CD4-positive, alpha-beta T cell treated with Interleukin-21 for 1 hour (primary cell): Measurements from ENCODE around the gene GRIP2.

ENCODE experiments used
- DNase-seq: peaks from one replicate; pipeline ENCODE4 v3.0.0-alpha.2; 2020

The GRIP2 gene

DNA sequence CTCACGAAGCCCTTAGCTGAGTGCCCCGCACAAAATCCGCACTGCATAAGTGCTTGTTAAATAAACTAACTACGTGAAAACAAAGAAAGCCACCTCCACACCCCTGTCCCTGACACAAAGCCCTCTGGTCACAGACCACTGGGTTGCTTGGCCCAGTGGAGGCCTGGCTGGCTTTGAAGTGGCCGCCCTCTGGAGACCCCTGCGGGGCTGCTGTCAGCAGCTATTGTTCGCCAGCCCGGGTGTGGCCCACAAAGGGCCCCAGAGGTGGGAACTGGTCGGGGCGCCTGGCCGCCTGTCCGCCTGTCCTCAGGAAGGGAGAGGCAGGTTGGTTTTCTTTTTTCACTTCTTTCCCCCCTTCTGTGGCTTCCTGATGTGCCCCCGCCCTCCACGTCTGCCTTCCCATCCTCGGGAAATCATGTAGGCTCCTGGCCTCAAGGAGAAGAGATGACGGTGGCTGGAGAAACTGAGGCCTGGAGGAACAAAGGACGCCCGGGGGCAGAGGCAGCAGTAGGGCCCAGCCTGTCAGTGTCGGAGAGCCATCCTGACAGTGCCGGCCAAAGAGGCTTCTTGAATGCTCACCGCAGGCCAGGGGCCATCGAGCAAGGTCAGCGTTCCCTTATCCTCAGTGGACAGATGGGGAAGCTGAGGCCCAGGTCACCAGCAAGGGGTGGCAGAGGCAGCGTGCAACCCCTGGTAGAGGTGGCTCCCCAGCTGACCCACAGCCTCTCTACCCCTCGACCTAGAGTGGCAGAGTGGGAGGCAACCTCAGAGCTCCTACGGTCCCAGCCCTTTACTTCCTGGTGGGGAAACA is 76.6 kb downstream of the GRIP2 start:
- DNase-seq, result no peak

DNA sequence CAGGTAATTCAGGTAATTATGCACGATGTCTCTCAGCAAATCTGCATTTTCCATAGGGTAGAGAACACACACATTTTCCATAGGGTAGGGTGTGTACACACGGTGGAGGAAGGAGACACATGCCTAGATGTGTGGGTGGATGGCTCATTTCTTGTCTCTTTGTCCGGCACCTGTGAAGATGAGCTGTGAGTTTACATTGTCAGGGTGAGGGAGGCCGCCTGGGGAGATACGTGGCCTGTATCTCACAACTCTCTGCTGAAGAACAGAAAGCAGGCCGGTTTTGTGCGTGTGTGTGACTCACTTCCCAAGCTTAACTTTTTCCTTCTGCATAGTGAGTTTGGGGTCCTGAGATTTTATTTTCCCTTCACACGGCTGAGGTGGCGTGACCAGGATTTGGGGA is 77.4 kb downstream of the GRIP2 start:
- no peak for DNase-seq

DNA sequence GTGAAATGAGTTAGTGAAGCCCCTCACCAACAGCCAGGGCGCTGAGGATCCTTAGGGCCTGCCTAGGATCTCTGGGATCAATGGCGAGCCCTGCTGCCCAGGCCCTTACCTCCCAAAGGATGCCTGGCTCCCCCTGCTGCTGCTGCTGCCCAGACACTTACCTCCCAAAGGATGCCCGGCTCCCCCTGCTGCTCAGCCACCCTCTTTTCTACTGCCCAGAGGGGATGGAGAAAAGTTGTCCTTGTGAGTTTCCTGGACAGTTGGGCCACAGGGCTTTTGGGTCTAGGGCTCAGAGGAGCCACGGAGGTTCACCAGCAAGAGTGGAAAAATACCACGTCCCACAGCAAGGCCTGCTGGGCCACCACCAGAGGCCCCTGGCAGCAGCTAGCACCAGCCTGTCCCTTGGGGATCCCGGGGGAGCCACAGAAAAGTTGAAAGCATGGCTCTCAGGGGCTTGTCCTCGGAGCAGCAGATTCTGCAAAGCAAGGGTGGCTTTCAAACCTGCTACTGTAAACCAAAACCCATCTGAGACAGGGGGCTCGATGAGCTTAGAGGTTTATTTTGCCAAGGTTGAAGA is 78.3 kb downstream of the GRIP2 start:
- DNase-seq, result peak; percentile 48

DNA sequence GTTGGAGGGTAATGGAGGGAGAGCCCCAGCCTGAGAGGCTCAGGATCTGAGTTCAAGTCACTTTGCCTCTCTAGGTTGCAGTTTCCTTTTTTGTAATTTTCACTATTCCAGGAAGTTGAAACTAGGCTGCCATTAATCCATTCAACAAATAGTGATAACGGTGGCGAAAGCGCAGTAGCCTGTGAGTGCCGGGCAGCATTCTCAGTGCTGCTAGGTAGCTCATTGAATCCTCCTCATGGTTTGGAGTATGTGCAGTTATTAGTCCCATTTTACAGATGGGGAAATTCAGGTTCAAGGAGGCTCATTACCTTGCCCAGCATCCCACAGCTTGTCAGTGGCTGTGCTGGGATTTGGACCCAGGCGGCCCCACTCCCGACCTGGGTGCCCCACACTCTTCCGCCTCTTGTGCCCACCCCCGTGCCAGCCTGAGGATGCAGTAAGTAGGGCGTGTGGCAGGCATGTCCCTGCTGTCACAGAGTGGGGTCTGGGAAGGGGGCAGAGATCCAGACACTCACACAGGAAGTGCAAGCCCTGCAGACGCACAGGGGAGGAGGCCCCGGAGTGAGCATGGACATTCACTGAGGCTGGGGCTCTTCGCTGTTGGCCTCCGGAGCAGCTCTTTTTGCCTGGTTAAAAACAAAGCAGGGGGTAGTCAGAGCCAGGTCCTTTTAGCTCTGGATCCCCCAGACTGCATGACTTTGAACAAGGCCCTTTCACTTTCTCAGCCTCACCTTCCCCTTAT is 79.0 kb downstream of the GRIP2 start:
- no peak for DNase-seq

DNA sequence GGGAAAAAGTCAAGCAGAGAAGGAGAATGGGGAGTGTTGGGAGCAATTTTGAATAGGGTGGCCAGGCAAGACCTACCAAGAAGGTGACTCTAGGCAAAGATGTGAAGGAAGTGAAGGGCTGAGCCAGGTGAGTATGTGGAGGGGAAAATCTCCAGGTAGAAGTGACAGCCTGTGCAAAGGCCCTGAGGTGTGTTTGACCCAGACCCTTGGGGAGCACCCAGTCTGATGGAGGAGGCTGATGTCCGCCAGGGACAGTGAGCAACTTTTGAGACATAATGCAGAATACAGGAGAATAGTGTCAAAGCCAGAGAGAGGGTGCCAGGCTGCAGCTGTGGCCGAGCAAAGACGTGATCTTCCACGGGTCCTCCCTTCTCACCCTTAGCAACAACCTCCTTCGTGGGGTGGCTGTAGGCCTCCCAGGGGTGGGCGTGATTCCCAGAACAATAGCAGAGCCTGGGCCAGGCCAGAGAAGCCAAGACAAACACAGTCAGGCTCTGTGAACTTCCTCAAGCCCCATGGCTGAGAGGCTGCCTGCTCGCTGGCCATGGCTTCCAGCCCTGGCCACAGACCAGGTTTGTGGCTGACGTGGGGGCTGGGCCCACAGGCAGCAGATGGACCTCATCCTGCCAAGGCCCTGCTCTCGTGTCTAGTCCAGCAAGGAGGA is 79.7 kb downstream of the GRIP2 start:
- DNase-seq, result no peak

DNA sequence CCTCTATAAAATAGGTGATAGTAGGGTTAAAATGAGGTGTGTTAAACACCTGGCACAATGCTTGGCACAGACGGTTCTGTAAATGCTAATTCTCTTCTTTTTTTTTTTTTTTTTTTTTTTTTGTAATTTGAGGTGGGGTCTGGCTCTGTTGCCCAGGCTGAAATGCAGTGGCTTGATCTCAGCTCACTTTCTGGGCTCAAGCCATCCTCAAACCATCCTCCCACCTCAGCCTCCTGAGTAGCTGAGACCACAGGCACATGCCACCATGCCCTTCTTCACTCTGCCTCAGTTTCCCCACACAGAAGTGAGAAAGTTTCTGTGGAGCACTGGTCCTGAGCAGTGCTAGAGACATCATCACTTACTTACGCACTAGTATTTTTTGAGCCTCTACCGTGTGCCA is 80.4 kb downstream of the GRIP2 start:
- no peak for DNase-seq

DNA sequence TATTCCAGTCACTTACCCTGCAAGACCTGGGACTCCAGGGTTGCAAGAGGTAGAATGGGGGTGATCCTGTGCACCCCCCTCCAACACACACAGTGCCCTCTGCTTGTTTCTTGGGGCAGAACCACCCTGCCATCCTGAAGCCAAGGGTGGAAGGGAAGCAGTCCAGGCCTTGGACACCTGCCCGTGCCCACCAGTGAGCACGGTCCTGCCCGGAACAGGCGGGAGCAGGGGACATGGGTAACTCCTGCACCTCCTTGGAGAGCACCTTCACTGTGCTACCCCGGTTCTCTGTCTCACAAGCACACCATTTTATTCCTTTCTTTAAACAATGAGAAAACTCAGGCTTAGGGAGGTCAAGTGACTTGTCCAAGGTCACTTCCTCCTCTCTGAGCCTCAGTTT is 80.8 kb downstream of the GRIP2 start:
- DNase-seq, result no peak

DNA sequence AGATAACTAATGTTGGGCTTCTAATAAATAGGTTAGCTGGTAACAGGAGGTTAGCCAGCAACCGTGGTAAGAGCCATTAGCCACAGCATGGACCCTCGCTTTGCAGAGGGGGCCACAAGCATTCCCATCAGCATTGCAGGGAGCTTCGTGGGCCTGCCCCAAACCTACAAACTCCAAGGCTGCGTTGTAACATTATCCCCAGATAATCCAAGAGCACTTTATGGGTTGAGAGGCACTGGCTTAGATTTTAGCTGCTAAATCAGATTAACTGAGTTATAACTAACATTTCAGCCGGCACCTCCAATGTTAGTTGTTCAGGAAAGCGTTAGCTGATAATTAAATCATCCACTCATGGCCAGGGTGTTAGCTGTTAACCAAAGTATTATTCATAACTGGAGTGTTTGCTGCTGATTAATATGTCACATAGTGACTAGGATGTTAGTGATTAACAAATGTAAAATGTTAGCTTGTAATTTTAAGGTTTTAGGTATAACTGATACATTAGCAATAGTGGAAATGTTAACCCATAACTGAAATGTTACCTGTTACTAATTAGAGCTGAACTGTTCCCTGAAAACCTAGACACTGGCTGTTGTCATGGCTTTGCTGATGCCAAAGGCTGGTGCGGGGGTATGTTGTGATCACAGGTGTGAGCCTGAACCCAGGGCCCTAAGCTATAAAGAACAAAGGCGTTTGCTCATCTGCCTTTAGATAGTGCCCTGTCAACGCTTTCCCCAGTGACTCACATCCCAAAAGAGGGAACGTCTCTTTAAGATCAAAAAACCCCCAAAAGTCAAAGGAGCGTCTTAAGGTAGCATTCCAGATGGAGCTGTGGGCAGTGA is 81.5 kb downstream of the GRIP2 start:
- no peak for DNase-seq

DNA sequence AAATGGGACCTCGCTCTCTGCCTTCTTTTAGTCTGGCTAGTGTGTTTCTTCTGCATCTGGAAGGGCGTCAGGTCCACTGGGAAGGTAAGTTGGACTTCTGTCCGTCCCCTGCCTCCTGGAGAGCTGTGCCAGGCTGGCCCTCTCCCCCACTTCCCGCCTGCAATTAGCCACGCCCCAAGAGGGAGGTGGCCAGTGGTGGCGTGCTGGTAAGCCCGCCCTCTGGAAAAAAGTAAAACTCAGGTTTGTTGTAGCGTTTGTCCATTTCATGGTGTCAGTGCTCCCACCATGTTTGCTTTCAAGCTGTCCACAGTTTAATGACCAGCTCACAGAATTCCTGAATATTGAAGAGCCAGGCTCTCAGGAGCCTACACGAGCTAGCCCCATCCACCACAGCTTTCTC is 82.1 kb downstream of the GRIP2 start:
- DNase-seq, result no peak

DNA sequence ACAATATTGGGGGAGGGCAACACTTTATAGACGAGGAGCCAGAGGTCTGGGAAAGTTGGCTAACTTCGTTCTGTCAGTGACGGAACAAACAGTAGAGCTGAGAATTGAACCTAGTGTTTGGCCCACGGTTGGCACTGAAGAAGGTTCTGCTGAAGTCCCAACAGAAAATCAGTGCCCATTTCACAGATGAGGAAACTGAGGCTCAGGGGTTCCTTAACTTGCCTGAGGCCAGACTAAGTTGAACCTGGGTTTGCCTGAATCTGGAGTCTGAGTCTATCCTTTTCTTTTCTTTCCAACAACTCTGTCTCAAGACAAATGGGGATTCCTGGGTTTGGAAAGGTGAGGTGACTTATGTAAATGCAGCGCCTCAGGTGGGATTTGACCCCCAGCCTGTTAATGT is 82.7 kb downstream of the GRIP2 start:
- DNase-seq, result no peak

DNA sequence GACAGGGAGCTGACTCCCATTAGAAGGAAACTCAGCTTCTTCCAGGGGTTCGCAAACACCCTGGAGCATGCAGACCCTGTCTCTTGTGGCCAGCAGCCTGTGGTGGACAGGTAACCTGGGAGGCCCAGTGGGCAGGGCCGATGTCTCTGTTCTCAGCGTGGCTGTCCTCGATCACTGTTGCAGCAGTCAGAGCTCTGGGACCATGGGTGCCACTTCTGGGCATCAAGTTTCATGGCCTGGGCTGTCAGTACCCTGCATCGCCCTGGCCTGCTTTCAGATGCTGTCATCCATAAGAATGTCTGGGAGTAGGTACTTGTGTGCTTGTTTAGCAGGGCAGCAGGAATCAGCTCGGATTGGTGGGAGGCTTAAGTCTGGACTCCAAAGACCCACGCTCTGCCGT is 83.3 kb downstream of the GRIP2 start:
- no peak for DNase-seq

DNA sequence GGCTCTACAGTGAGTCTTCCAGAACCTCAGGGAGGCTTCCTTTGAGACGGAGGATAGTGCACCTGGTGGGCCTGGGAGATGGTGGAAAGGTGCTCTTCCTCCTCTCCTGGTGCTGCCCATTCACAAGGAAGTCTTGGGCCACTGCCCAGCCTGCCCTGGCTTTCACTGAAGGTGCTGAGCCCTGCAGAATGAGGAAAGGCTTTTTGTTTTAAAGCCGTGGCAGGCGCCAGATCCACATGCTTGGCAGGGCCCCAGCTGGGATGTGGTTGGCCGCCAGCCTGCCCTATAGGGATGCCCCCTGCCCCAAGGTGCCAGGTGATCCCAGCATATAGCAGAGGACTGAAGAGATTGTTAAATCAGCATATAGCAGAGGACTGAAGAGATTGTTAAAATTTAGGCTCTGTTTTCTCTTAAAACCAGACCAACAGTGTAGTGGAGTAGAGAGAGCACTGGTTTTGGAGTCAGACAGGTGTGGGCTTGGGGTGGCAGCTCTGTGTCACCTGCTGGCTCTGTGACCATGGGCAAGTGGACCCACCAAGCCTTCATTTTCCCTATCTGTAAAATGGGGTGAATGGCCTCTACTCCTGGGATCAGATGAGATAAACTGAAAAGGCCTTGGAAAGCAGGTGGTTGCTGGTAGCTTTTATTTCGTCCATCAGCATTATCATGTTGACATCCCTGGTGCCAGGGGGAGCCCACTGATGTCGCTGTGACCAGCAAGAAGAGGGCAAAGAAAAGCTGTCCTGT is 84.4 kb downstream of the GRIP2 start:
- no peak for DNase-seq

DNA sequence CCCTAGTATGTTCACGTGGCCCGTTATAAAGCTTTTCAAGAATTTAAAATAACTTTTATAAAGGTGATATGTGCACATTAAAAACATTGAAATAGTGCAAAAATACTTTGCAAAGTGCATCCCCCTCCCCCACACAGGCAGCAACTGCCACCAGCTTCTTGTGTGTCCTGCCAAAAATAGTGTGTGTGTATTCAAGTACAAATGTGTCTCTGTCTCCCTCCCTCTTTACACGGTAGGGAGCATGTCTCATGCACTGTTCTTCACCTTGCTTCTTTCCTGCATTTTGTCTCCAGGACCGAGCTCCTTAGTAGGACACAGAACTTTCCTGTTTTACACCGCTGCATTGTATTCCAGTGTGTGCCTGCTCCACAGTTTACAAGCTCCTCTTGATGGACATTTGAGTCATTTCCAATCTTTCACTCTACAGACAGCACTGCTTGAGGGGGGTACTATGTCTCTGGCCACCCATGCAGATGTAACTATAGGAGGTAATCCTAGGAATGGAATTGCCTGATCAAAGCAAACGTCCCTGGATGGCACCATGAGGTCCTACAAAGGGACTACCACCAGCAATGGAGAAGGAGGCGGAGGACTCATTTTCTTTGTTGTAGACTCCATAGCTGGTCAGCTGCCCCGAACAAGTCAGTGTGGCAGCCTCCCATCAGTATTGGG is 85.4 kb downstream of the GRIP2 start:
- no peak for DNase-seq

DNA sequence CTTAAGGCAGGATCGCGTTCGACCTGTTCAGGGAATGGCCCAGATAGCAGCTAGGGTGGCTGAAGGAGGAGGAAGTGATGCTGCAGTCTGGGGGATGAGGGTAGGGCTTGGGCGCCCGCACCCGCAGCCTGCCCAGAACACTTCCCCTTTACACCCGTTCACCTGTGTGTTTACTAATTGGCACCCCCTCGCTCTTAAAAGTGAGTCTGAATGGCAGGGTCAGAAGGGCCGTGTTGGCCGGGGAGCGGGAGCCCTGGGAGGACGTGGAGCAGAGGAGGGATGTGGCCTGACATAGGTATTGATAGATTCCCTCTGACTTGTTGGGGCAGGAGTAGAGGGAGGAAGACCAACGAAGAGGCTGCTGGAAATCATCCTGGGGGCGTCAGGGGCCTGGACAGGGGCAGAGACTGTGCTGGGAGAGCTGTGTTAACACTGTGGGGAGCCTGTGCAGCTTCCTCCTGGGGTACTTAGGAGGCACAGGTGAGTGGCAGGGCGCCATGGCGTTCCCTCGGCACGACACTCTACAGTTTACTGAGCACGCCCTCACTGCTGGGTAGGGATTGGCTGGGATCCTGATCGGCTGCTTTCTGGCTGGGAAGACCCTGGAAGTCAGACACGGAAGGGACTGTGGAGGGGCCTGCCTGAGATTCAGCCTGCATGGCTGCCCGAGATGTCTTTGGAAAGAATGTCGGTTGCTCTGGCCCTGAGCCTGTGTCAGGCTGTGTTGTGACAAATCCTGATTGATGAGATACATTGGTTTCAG is 86.1 kb downstream of the GRIP2 start:
- no peak for DNase-seq

DNA sequence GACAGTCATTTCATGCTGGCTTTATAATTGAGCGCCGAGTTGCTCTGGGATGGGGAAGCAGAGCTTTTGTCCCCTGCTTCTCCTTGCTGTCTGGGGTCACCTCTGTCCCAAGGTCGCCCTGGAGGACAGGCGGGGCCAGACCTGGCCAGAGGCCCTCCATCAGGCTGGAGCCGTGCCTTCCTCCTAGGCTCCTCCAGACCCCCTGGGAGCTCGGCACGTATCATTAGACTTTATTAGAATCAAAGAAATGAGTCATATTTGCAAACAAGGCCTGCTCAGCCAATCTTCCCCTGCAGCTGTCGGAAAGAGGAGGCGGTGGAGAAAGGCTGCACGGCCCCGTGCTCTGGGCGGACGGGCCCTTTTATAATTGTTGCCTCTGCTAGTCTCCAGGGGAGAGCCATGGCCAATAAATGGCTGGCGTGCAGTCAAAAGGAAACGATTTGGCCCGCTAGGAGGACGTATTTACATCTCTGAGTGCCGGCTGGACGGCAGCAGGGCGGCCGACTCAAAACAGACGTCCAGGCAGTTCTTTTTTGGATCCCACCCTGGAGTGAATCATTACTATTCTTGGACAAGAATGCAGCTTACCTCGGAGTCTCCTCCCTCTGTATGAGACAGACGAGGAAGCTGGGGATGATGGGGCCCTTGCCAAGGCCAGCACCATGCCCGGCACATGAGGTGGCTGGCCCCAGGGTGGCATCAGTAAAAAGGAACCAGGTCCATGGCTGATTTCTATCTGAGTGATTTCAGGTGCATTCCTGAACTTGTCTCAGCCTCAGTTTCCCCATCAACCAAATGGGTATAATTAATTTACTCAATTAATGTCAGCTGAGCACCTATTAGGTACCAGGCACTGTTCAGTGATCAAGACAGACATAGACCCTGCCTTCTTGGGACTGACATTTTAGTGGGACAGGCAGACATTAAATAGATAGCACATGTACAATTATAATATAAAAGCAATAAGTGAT is 87.1 kb downstream of the GRIP2 start:
- DNase-seq, result no peak

DNA sequence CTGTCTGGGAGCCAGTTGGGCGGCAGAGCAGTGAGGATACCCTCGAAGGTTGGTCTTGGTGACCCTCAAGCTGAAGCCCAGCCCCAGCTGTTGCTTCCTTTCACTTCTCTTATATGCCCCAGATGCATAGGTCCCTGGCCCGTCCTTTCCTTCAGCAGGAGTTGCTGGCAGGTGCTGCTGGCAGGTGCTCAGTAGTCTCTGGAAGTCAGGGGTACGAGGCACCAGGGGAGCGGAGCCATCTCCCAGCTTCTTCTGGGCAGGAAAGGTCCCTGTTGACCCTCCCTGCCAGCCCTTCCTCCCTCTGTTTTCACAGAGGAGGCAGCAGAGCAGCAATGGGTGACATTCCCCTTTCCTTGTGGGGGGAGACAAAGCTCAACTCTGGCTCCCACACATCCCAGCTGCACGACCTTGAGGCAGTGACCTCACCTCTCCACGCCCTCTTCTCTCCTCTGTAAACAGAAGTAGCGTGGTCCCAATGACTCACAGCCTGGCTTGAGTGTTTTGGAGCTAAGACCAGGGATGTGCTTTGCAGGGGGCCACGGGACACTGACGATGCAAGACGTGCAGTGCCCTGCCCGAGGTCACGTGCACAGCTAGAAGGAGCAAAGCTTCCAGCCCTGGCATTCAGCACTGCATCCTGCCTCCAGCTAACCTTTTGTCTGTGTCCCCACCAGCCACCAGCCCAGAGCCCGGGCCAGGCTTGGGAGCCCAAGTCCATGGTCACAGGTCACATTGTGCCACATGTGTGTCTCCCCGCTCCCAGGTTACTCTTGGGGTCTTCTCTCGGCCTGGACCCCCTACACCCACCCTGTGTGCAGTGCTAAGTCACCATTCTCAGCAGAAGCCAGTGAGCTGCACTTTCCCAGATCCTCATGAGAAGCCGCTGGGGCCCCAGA is 88.0 kb downstream of the GRIP2 start:
- DNase-seq, result no peak

DNA sequence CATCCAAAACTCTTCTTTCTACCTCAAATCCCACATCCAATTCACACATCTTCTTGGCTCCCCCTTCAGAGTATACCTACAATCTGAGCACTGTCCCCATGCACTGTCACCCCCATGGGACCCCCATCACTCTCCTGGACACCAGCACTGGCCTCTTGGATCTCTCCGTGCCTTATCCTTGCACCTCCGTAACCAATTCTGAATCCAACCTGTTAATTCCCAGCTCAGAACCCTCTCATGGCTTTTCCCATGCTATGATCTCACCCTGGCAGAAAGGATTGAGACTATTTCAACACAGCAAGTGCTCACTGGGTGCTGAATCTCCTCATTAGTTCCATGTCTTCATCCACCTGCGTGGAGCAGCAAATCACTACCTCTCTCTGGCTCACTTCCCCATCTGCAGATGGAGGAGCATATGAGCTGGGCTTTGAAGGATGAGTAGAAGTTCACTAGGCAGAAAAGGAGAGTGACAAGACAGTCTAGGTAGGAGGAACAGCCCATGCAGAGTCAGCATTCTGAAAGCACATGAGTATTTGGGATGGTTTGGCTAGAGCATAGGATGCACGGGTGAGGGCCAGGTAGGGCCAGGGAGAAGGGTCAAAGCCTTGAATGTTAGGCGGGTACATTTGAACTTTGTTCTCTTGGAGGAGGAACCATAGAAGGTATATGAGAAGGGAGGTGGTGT is 89.1 kb downstream of the GRIP2 start:
- DNase-seq, result no peak

DNA sequence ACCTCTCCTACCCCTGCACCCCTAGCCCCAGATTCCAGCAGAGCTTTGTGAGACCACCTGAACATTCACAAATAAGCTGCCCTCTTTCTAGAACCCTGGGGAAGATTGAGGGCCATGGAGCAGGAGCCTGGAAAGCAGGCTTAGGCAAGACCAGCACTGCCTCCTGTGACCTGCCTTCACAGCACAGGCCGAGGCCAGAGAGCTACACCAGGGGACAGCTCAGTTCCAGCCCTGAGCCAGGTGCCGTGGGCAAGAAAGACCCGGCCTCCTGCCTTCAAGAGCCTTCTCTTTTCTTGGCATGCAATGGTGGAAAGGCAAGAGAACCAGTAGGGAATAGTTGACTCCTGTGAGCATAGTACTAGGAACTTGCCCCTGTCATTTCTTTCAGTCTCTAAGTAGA is 89.6 kb downstream of the GRIP2 start:
- no peak for DNase-seq
